Activated CD8-positive, alpha-beta memory T cell treated with anti-CD3 and anti-CD28 coated beads, Interleukin-2, amount 50 U/mL, for 48 hours (primary cell): Measurements from ENCODE around the gene SLC51B.
"Not testable (repeated sequence)": the region's sequence is repeated elsewhere in the genome, so short reads cannot be mapped to it uniquely, and the experiment has no call there.

Experiments used
- DNase-seq: peaks from one replicate; pipeline ENCODE4 v3.0.0-alpha.2; 2020

SLC51B gene

GRCh38 chr15:65085990-65086679, 40.9 kb downstream of the SLC51B start:
- DNase-seq, result no peak

GRCh38 chr15:65086680-65087111, 41.5 kb downstream of the SLC51B start:
- DNase-seq, result no peak

GRCh38 chr15:65087411-65087810, 42.2 kb downstream of the SLC51B start:
- no peak for DNase-seq

GRCh38 chr15:65087873-65088642, 42.9 kb downstream of the SLC51B start:
- no peak for DNase-seq

GRCh38 chr15:65088643-65089021, 43.4 kb downstream of the SLC51B start:
- DNase-seq, result no peak

- DNase-seq, result no peak
Observed at GRCh38 chr15:65089206-65089824, 44.1 kb downstream of the SLC51B start.

- DNase-seq, result no peak
Observed at GRCh38 chr15:65091946-65092770, 47.0 kb downstream of the SLC51B start.

- DNase-seq, result no peak
Observed at GRCh38 chr15:65092911-65093792, 48.0 kb downstream of the SLC51B start.

- not testable (repeated sequence) for DNase-seq
Observed at GRCh38 chr15:65093793-65094170, 48.6 kb downstream of the SLC51B start.

- no peak for DNase-seq
Observed at GRCh38 chr15:65094294-65094995, 49.3 kb downstream of the SLC51B start.

- DNase-seq, result no peak
Observed at GRCh38 chr15:65095011-65095746, 50.0 kb downstream of the SLC51B start.

- no peak for DNase-seq
Observed at GRCh38 chr15:65095747-65096104, 50.5 kb downstream of the SLC51B start.

- no peak for DNase-seq
Observed at GRCh38 chr15:65096481-65097385, 51.5 kb downstream of the SLC51B start.

- DNase-seq, result no peak
Observed at GRCh38 chr15:65097651-65098263, 52.6 kb downstream of the SLC51B start.

GRCh38 chr15:65099336-65099735, 54.1 kb downstream of the SLC51B start:
- no peak for DNase-seq

- DNase-seq, result not testable (repeated sequence)
Observed at GRCh38 chr15:65099801-65100200, 54.6 kb downstream of the SLC51B start.

GRCh38 chr15:65100442-65100841, 55.3 kb downstream of the SLC51B start:
- DNase-seq, result no peak

- DNase-seq, result peak; percentile 85
Observed at GRCh38 chr15:65101411-65101890, 56.3 kb downstream of the SLC51B start.
